T-helper 2 cell treated with Interferon-gamma antibody and Interleukin-4, amounts not matched to agents 5 μg/mL and 100 μg/mL, for 36 hours (primary cell): ENCODE data around the gene SLC22A12.

Experiments
- DNase-seq: peaks from one replicate; pipeline ENCODE4 v3.0.0; 2021; ENCODE audit warnings: low spot score
- H3K27ac Mint-ChIP-seq: one replicate; pipeline ENCODE4 v1.8.0; 2021; ENCODE audit warnings: mild to moderate bottlenecking, mixed read lengths
- H3K27me3 Mint-ChIP-seq: one replicate; pipeline ENCODE4 v1.8.0; 2021; ENCODE audit warnings: low read depth, mixed read lengths
- H3K36me3 Mint-ChIP-seq: one replicate; pipeline ENCODE4 v1.8.0; 2021; ENCODE audit warnings: low read depth, mixed read lengths
- H3K4me1 Mint-ChIP-seq: one replicate; pipeline ENCODE4 v1.8.0; 2021; ENCODE audit warnings: low read depth, mixed read lengths
- H3K4me3 Mint-ChIP-seq: one replicate; pipeline ENCODE4 v1.8.0; 2022; ENCODE audit warnings: mild to moderate bottlenecking, moderate library complexity, mixed read lengths
- H3K9me3 Mint-ChIP-seq: one replicate; pipeline ENCODE4 v1.8.0; 2021; ENCODE audit warnings: mixed read lengths

Gene SLC22A12

DNA sequence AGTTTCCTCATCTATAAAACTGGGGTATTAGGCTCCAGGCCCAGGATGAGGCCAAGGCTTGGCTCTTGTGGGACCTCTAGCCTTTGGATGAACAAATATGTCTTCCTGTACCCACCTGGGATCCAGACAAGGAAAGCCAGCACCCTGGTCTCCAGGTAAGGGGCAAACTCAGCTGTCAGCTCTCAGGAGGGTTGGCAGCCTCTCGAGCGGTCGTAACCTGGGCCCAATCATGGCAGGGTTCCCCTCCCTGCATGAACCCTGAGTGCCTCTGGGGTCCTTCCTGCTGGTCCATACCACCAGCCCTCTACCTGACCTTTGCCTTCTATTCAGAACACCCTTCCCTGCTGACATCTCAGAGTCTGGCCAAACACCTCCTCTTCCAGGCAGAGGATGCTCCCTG lies 19.6 kb downstream of the SLC22A12 start:
- Mint-ChIP-seq H3K9me3 (no peaks in the 10 kb centered on the region), H3K4me1 (peaks cover 2% of the 10 kb centered on the region), H3K4me3 (no peak overlapping the region), H3K27ac (no peak overlapping the region), H3K36me3 (no peaks in the 10 kb centered on the region), H3K27me3 (peaks cover 6% of the 10 kb centered on the region)
- no peak for DNase-seq

DNA sequence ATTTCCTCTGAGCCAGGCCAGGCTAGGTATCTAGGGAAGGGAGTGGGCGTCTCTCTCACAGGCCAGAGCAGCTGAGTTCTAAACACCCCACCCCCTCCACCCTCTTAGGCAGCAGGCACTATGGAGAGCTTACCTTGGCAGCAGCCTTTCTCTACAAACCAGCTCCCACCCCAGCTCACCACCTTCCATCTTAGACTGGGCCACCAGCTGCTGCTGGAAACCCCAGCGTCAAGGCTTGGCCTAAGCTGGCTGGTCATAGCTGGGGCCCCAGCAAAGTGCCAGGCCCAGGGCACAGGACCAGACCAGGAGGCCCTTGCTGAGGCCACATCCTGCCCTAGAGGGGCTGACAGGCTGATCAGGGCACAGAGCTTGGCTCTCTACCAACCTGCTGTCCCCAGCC lies 20.2 kb downstream of the SLC22A12 start:
- Mint-ChIP-seq H3K36me3 (no peaks in the 10 kb centered on the region), H3K27ac (no peak overlapping the region), H3K27me3 (peaks cover 6% of the 10 kb centered on the region), H3K9me3 (no peaks in the 10 kb centered on the region), H3K4me3 (no peak overlapping the region), H3K4me1 (peaks cover 2% of the 10 kb centered on the region)
- DNase-seq: no peak

DNA sequence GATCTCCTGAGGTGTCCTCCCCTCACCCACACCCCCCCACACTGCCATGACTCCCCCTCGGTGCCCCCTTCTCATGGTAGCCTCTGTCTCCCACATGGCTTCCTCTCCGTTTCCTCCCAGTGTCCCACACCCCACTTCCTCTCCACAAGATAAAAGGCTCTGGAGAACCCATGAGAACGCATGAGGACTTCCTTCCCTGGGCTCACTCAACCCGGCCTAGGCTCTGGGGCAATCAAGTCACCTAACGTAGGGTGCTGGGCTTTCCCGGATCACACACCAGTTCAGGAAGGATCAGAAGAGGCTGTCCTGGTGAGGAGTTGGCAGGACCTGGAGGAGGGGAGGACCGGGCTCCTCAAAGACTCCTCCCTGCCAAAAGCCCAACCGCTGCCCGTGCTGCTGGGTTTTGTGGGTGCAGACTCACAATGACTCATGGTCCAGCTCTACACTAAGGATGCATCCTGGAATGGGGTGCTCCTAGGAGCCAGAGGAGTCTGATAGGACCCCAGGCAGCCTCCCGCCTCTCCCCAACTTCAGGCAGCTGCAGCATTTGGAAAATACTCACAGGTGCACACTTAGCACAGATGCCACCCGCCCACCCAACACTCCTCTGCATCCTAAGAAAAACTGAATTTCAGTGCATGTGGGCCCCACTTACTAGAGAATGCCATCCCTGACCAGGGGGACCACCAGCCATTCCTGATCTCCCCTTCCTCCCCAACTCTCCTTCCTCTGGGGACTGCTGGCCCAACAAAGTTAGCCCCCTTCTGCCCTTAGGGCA lies 21.0 kb downstream of the SLC22A12 start:
- Mint-ChIP-seq H3K4me3 (no peak overlapping the region), H3K36me3 (no peaks in the 10 kb centered on the region), H3K9me3 (no peaks in the 10 kb centered on the region), H3K27me3 (peaks cover 6% of the 10 kb centered on the region), H3K4me1 (peaks cover 2% of the 10 kb centered on the region), H3K27ac (no peak overlapping the region)
- DNase-seq: no peak

DNA sequence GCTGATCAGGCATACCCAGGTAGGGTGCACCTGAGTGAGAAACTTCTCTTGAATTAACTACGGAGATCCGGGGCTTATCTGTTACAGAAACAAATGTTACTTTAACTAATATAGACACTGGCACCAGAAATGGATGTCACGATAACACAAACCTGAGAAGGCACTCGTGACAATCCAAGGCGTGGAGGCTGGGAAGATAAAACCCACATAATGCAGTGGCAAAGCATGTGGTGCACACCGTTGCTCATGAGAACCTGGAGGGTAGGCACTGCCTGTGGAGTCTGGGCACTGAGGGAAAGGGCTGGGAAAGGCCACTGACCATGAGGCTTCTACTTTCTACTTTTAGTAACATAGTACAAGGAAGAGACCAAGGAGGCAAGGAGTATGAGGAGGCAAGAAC lies 22.6 kb downstream of the SLC22A12 start:
- Mint-ChIP-seq H3K27ac (no peak overlapping the region), H3K4me3 (no peak overlapping the region), H3K36me3 (no peaks in the 10 kb centered on the region), H3K27me3 (peaks cover 6% of the 10 kb centered on the region), H3K9me3 (no peaks in the 10 kb centered on the region), H3K4me1 (peaks cover 2% of the 10 kb centered on the region)
- DNase-seq: no peak

DNA sequence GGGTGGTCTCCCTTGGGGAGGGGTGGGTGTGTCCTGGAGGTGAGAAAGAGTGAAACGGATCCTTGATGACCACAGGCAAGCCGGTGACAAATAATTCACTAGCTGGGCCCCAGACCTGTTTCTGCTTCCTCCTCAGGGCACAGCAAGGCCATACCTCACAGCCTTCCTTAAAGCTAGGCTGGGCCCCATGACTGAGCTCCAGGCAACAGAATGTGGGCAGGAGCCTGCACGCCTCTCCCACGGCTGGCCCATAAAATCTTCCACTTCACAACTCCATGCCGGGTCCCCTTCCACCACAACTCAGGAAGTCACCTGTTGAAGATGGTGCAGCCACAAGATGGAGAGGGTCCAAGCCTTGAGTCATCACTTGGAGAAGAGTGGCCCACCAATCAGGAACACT lies 23.9 kb downstream of the SLC22A12 start:
- DNase-seq: no peak
- peaks cover 6% of the 10 kb centered on the region for H3K27me3 Mint-ChIP-seq
- H3K4me3 Mint-ChIP-seq: no peak overlapping the region
- H3K9me3 Mint-ChIP-seq: no peaks in the 10 kb centered on the region
- no peaks in the 10 kb centered on the region for H3K36me3 Mint-ChIP-seq
- no peak overlapping the region for H3K27ac Mint-ChIP-seq
- H3K4me1 Mint-ChIP-seq: peaks cover 2% of the 10 kb centered on the region

DNA sequence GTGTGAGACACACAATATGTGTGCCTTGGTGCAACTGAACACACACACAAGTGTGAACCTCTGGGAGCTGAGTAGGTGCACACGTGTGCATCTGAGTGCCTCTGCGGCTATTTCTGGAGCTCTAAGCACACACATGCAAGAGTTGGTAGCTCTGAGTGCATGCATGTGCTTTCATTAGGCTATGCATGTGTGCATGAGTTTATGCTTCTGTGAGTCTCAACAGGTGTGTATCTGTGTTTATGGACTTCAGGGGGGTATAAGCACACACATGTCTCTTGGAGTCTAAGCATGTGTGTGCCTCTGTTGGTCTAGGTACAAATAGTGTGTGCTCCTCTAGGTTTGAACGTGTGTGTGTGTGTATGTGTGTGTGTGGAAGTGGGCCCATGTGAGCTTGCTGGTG lies 25.8 kb downstream of the SLC22A12 start:
- Mint-ChIP-seq H3K9me3 (no peaks in the 10 kb centered on the region), H3K36me3 (no peaks in the 10 kb centered on the region), H3K4me3 (no peak overlapping the region), H3K27ac (no peak overlapping the region), H3K4me1 (peaks cover 2% of the 10 kb centered on the region), H3K27me3 (peaks cover 6% of the 10 kb centered on the region)
- no peak for DNase-seq

DNA sequence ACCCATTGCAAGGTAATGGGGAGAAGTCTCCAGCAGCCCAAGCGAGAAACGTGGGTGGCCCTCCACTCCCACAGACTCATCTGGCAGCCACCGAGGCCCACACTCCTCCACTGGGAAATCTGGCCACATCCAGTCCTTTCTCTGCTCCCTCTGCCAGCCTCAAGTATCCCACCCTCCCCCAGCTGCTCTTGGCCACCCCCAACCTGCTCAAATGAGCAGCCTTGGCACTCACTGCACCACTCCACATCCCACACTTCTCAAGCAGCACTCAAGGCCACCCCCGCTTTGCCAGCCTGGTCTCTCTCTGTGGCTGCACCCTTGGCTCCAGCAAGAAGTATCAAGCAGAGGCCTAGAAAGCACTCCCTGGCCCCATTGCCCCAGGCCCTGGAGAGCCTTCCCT lies 28.2 kb downstream of the SLC22A12 start:
- Mint-ChIP-seq H3K27me3 (no peaks in the 10 kb centered on the region), H3K36me3 (no peaks in the 10 kb centered on the region), H3K27ac (no peak overlapping the region), H3K4me3 (no peak overlapping the region), H3K9me3 (no peaks in the 10 kb centered on the region), H3K4me1 (no peaks in the 10 kb centered on the region)
- no peak for DNase-seq

DNA sequence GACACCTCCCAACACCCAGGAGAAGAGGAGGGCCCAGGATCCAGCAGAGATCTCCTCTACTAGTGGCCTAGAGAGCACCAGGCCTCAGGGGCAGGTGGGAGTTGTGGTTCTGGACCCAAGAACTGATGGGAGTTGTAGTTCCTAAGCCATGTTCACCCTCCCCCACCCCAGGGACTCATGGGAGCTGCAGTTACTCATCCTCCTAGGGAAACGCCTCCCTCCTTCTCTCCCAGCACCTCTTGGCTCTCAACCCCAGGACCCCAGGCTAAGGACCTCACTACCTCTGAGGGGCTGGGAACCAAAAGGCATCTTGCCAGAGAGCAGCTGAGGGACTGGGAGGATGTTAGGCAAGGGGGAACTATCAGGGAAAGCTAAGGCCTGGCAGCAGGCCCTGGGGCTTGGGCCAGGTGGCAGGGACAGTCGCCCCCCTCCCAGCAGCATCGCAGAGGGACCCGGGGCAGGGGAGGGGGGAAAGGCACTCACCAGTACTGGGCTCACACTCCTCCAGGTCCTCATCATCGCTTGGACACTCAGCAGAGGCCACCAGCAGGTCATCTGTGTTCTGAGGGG lies 28.9 kb downstream of the SLC22A12 start:
- Mint-ChIP-seq H3K9me3 (no peaks in the 10 kb centered on the region), H3K4me3 (no peak overlapping the region), H3K4me1 (no peaks in the 10 kb centered on the region), H3K27ac (no peak overlapping the region), H3K36me3 (no peaks in the 10 kb centered on the region), H3K27me3 (no peaks in the 10 kb centered on the region)
- DNase-seq: no peak

DNA sequence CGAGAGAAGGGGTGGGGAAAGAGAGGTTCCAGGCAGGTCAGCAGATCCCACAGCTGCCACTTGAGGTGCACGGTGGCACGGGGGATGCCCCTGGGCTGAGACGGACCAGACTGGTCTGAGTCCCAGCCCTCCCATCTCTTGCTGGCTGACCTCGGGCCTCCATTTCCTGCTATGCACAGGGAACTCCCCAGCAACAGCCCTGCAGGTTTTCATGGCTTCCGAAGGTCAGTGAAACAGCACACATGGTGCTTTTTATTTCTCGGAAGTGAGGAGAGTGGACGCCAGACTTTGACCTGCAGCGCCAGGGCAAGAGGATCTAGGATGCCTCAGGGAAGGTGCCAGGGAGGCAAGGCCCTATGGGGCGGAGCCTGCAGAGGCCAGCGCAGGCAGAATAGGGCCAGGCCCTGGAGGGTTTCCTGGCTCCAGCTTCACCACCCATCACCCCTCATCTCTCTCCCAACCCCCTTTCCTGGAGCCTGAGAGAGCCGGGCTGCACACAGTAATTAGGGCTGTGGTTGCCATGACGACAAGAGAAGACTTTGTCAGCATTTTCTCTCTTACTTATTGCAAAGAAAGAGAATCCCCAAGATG lies 29.5 kb downstream of the SLC22A12 start:
- Mint-ChIP-seq H3K27ac (no peak overlapping the region), H3K4me1 (no peaks in the 10 kb centered on the region), H3K27me3 (no peaks in the 10 kb centered on the region), H3K4me3 (no peak overlapping the region), H3K9me3 (no peaks in the 10 kb centered on the region), H3K36me3 (no peaks in the 10 kb centered on the region)
- DNase-seq: no peak

DNA sequence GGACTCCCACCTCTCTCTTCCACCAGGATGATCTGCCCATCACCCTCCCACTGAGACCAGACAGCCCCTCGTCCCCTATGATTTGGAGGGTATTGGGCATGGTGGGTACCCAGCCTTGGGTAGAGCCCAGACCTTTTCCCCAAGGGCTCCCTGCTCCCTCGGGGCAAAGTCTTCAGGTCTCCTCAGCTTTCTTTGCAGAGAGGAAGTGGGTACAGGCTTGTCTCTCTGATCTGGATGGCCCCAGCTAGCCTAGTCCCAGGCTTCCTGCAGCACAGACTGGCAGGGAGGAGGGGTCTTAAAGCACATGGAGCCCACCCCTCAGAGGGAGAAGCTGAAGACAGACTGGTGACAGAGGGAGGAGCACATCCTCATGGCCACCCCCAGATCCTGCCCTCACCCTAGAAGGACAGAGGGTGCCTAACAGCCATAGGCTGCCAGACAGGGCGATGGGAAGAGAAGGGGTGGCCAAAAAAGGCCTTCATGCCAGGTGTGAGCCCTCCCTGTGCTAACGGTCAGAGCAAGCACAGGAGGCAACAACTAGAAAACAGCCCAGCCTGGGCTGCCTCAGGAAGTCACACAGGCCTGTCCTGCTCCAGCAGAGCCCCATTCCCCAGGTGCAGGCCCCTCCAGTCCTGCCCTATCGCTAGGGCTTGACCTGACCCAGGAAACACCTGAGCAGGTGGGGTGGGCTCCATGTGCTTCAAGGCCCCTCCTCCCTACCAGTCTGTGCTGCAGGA lies 30.4 kb downstream of the SLC22A12 start:
- H3K4me1 Mint-ChIP-seq: no peaks in the 10 kb centered on the region
- DNase-seq: no peak
- no peak overlapping the region for H3K4me3 Mint-ChIP-seq
- H3K9me3 Mint-ChIP-seq: no peaks in the 10 kb centered on the region
- no peak overlapping the region for H3K27ac Mint-ChIP-seq
- H3K36me3 Mint-ChIP-seq: no peaks in the 10 kb centered on the region
- H3K27me3 Mint-ChIP-seq: no peaks in the 10 kb centered on the region

DNA sequence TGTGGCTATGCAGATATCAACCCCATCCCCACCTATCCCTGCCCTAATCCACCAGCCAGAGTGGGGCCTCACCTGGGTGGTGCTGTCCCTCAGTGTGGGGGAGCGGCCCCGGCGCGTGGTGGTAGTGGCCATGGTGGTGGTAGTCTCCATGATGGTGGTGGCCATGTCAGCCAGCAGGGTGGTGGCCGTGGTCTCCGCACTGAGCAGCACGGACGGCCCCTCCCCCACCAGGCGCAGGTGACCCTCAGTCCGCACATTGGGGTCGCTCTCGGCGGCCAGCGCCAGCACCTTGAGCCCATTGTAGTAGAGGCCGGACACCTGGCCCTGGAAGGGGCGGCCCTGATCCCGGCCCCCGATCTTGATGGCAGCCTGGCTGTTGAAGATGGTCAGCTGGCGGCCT lies 31.7 kb downstream of the SLC22A12 start:
- Mint-ChIP-seq H3K27ac (no peak overlapping the region), H3K9me3 (no peaks in the 10 kb centered on the region), H3K4me1 (no peaks in the 10 kb centered on the region), H3K36me3 (no peaks in the 10 kb centered on the region), H3K4me3 (no peak overlapping the region), H3K27me3 (no peaks in the 10 kb centered on the region)
- DNase-seq: no peak

DNA sequence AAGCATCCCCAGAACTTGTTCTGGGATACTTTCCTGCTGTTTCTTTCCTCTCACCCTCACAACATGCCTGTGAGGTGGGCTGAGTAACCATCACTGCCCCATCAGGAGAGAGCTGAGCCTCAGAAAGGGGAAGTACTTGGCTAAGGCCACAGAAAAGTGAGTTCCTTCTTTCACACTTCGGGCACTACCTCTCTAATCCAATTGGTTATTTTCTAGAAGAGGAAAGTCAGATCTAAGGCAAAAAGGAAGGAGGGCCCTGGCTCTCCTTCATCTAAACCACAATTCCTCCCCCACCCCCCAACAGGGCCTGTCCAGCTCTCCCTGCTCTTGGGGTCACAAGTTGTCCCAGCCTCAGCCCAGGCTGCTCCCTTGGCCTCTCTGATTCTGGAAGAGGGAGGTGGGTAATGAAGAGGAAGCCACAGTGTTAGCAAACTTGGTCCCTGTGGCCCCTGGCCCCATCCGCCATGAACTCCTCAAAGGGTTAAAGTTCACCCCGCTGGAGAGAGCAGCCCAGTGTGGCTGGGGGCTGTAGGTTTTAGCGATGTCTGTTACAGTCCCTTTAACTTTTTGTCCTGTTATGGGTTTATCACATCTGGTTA lies 34.0 kb downstream of the SLC22A12 start:
- Mint-ChIP-seq H3K36me3 (no peaks in the 10 kb centered on the region), H3K4me3 (no peak overlapping the region), H3K27me3 (no peaks in the 10 kb centered on the region), H3K9me3 (no peaks in the 10 kb centered on the region), H3K27ac (no peak overlapping the region), H3K4me1 (no peaks in the 10 kb centered on the region)
- no peak for DNase-seq

DNA sequence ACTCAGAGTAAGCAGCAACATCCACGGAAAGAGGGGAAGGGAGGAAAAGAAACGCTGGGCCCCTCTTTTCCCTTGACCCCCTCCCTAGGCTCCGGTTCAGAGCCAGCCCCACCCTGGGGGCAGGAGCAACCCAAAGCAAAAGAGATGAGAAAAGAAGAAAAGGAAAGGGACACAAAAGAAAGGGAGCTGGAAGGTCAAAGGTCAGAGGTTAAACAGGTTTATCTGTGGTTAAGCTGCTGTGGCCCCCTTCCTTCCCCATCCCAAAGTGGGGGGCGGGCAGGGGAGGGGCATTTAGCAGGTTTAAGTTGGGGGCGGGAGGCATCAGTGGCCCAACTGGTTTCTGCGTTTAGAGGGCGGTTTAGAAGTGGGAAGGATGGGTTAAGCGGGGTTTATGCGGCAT lies 35.6 kb downstream of the SLC22A12 start:
- Mint-ChIP-seq H3K27me3 (no peaks in the 10 kb centered on the region), H3K27ac (no peak overlapping the region), H3K36me3 (no peaks in the 10 kb centered on the region), H3K9me3 (no peaks in the 10 kb centered on the region), H3K4me1 (no peaks in the 10 kb centered on the region), H3K4me3 (no peak overlapping the region)
- no peak for DNase-seq

DNA sequence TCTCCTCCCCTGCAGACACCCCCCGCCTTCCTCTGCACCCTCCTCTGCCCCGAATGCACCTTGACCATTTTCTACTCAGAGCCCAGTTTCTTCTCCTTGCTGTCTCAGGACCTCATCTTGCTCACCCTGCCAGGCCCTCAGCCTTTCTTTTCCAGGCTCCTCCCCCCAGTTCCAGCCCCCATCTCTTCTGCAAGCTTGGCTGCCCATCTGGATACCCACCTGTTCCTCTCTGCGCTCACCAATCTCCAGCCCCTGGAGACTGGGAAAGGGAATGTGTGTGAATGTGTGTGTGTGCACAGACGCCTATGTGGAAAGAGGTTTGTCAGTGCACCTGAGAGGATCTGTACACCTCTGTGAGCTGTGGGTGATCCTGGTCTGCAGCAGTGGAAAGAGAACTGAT lies 36.4 kb downstream of the SLC22A12 start:
- H3K4me1 Mint-ChIP-seq: no peaks in the 10 kb centered on the region

More for the DNA sequence above, 36.4 kb downstream of the SLC22A12 start:
- Mint-ChIP-seq H3K27ac (no peak overlapping the region), H3K36me3 (no peaks in the 10 kb centered on the region), H3K9me3 (no peaks in the 10 kb centered on the region), H3K4me3 (no peak overlapping the region), H3K27me3 (no peaks in the 10 kb centered on the region)
- DNase-seq: no peak
